ENCODE measurements around the gene WNT2B.

WNT2B gene

GRCh38 chr1:112527266-112528010, 18.7 kb downstream of the WNT2B start:
- DNase-seq (ENCODE audit: low read depth): no peak

GRCh38 chr1:112528076-112528475, 19.3 kb downstream of the WNT2B start:
- DNase-seq (ENCODE audit: low read depth): no peak

GRCh38 chr1:112529301-112529700, 20.5 kb downstream of the WNT2B start:
- DNase-seq (ENCODE audit: low read depth): peak; percentile 65

GRCh38 chr1:112530832-112531231, 22.1 kb downstream of the WNT2B start:
- no peak for DNase-seq (ENCODE audit: low read depth)

GRCh38 chr1:112532064-112532463, 23.3 kb downstream of the WNT2B start:
- DNase-seq (ENCODE audit: low read depth): no peak

- peak; percentile 54 for DNase-seq (ENCODE audit: low read depth)
Measured at GRCh38 chr1:112533029-112533428, 24.3 kb downstream of the WNT2B start.

GRCh38 chr1:112536561-112536960, 27.8 kb downstream of the WNT2B start:
- DNase-seq (ENCODE audit: low read depth): no peak

GRCh38 chr1:112537456-112537855, 28.7 kb downstream of the WNT2B start:
- DNase-seq (ENCODE audit: low read depth): no peak

GRCh38 chr1:112538883-112539282, 30.1 kb downstream of the WNT2B start:
- DNase-seq (ENCODE audit: low read depth): no peak

GRCh38 chr1:112540226-112540794, 31.5 kb downstream of the WNT2B start:
- DNase-seq (ENCODE audit: low read depth): peak; percentile 70

- no peak for DNase-seq (ENCODE audit: low read depth)
Measured at GRCh38 chr1:112541299-112541698, 32.5 kb downstream of the WNT2B start.

- no peak for DNase-seq (ENCODE audit: low read depth)
Measured at GRCh38 chr1:112542206-112542973, 33.6 kb downstream of the WNT2B start.

GRCh38 chr1:112544011-112544688, 35.4 kb downstream of the WNT2B start:
- peak; percentile 80 for DNase-seq (ENCODE audit: low read depth)

- DNase-seq (ENCODE audit: low read depth): peak; percentile 34
Measured at GRCh38 chr1:112544751-112545150, 36.0 kb downstream of the WNT2B start.

GRCh38 chr1:112546076-112546475, 37.3 kb downstream of the WNT2B start:
- DNase-seq (ENCODE audit: low read depth): no peak

- no peak for DNase-seq (ENCODE audit: low read depth)
Measured at GRCh38 chr1:112548547-112548946, 39.8 kb downstream of the WNT2B start.

- no peak for DNase-seq (ENCODE audit: low read depth)
Measured at GRCh38 chr1:112549590-112549989, 40.8 kb downstream of the WNT2B start.

- DNase-seq (ENCODE audit: low read depth): no peak
Measured at GRCh38 chr1:112554411-112554810, 45.6 kb downstream of the WNT2B start.

- DNase-seq (ENCODE audit: low read depth): peak; percentile 62
Measured at GRCh38 chr1:112557385-112557784, 48.6 kb downstream of the WNT2B start.

- no peak for DNase-seq (ENCODE audit: low read depth)
Measured at GRCh38 chr1:112558634-112559033, 49.9 kb downstream of the WNT2B start.

- DNase-seq (ENCODE audit: low read depth): no peak
Measured at GRCh38 chr1:112563341-112563740, 54.6 kb downstream of the WNT2B start.

GRCh38 chr1:112564081-112564480, 55.3 kb downstream of the WNT2B start:
- DNase-seq (ENCODE audit: low read depth): no peak

GRCh38 chr1:112565800-112566199, 57.0 kb downstream of the WNT2B start:
- no peak for DNase-seq (ENCODE audit: low read depth)

All from fibroblast of gingiva (primary cell).